Eye (tissue), 1 donor: ENCODE results near the gene DEGS2.
"Not testable (repeated sequence)": the region's sequence is repeated elsewhere in the genome, so short reads cannot be mapped to it uniquely, and the experiment has no call there.

ENCODE experiments used
- DNase-seq: peaks from one replicate; pipeline ENCODE4 v3.0.0-alpha.2; 2015

DEGS2 gene

GRCh38 chr14:100176811-100177327 is 17.4 kb upstream of the DEGS2 start:
- DNase-seq, result no peak

GRCh38 chr14:100173353-100173752 is 13.9 kb upstream of the DEGS2 start:
- DNase-seq, result no peak

GRCh38 chr14:100172811-100173210 is 13.4 kb upstream of the DEGS2 start:
- DNase-seq, result no peak

- no peak for DNase-seq
Observed at GRCh38 chr14:100170880-100171279, 11.4 kb upstream of the DEGS2 start.

GRCh38 chr14:100168506-100168905 is 9.1 kb upstream of the DEGS2 start:
- DNase-seq, result no peak

GRCh38 chr14:100165831-100166440 is 6.5 kb upstream of the DEGS2 start:
- no peak for DNase-seq

GRCh38 chr14:100165376-100165775 is 5.9 kb upstream of the DEGS2 start:
- DNase-seq, result no peak

GRCh38 chr14:100160534-100160916 is 1.1 kb upstream of the DEGS2 start:
- no peak for DNase-seq

- no peak for DNase-seq
Observed at GRCh38 chr14:100159865-100160533, 554 bp upstream of the DEGS2 start.

GRCh38 chr14:100158566-100159093 is 815 bp downstream of the DEGS2 start:
- DNase-seq, result no peak

- DNase-seq, result not testable (repeated sequence)
Observed at GRCh38 chr14:100157548-100158232, 1.8 kb downstream of the DEGS2 start.

GRCh38 chr14:100156776-100157175 is 2.7 kb downstream of the DEGS2 start:
- no peak for DNase-seq

- DNase-seq, result no peak
Observed at GRCh38 chr14:100155756-100156616, 3.5 kb downstream of the DEGS2 start.

- DNase-seq, result peak; percentile 52
Observed at GRCh38 chr14:100155049-100155621, 4.3 kb downstream of the DEGS2 start.

- no peak for DNase-seq
Observed at GRCh38 chr14:100153560-100153959, 5.9 kb downstream of the DEGS2 start.

GRCh38 chr14:100152091-100152490 is 7.4 kb downstream of the DEGS2 start:
- no peak for DNase-seq

GRCh38 chr14:100150932-100151587 is 8.4 kb downstream of the DEGS2 start:
- no peak for DNase-seq

- no peak for DNase-seq
Observed at GRCh38 chr14:100149851-100150611, 9.4 kb downstream of the DEGS2 start.

GRCh38 chr14:100148837-100149731 is 10.4 kb downstream of the DEGS2 start:
- DNase-seq, result no peak
